Heart left ventricle (tissue), 13 donors: ENCODE results near the gene CXXC1.

Source experiments
- POLR2A ChIP-seq, 2 donors: fragments of 450-650 bp; IDR thresholded peaks; one replicate each; pipeline ENCODE4 v1.6.1; 2017; ENCODE audit warnings: antibody characterized with exemption in 2 of 2, mild to moderate bottlenecking in 2 of 2, moderate library complexity in 2 of 2
- TF ChIP-seq, protein P1 (sequence below), 12 donors: fragments of 200-600 bp; sonication (generic) in 4 of 12; IDR thresholded peaks; one replicate each; pipeline versions ENCODE4 v1.5.0 to v1.8.0; 2018 to 2022; ENCODE audit warnings: antibody characterized with exemption in 12 of 12, mild to moderate bottlenecking in 5 of 12
- donor health status: ischemic (EF 13 %, LVEDD 7.1; RV severe dilation, severe dysfunction).
- donor health status: DM: no; HTN: yes; CAD: no.
- donor health status: DM: no; HTN: no; CAD: no.
- donor health status: ischemic (EF 25% LVEDD 6.9; RV normal size, moderate dysfunction).
- donor health status: ischemic (EF 25% LVEDD 5.7; RV mildly dilated, moderate dysfunction).
- donor health status: ischemic (EF 35%, LVEDD 5.7; RV mildly dilated, moderate dysfunction).
- donor health status: nonischemic (EF 11% LVEDD 7.7; RV severe dilation, severe dysfunction).
- donor health status: DM: yes; HTN: yes; CAD: no.
- donor health status: PGD.
- donor health status: ischemic (EF 29% LVEDD 5.4; RV normal size, mild dysfunction).
- donor health status: nonischemic (EF 23%, LVEDD 6.1; RV moderate dilation, normal function).

DNA sequence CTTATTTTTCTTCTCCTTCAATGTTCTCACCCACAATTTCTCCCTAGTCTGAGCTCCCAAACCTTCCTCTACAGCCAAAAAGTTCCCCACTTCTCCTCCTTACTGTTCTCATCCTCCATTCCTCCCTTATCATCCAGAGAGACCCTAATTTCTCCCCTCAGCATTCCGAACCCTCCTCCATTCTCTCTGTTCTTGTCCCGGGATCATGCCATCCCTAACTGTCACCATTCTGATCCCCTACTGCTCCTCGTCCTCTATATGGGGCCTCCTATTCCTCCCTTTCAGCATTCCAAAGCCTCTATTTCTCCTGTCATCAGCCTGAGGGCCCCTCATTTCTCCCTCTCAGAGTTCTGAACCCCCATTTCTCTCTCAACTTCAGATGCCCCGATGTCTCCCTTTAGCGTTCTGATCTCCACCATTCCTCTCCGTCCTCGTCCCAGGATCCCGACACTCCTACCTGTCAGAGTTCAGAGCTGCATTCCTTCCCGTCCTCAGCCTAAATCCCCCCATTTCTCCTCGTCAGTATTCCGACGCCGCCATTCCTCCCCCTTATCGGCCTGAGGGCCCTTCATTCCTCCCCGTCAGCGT lies 6.7 kb downstream of the CXXC1 start:
- TF ChIP-seq, protein P1, sequence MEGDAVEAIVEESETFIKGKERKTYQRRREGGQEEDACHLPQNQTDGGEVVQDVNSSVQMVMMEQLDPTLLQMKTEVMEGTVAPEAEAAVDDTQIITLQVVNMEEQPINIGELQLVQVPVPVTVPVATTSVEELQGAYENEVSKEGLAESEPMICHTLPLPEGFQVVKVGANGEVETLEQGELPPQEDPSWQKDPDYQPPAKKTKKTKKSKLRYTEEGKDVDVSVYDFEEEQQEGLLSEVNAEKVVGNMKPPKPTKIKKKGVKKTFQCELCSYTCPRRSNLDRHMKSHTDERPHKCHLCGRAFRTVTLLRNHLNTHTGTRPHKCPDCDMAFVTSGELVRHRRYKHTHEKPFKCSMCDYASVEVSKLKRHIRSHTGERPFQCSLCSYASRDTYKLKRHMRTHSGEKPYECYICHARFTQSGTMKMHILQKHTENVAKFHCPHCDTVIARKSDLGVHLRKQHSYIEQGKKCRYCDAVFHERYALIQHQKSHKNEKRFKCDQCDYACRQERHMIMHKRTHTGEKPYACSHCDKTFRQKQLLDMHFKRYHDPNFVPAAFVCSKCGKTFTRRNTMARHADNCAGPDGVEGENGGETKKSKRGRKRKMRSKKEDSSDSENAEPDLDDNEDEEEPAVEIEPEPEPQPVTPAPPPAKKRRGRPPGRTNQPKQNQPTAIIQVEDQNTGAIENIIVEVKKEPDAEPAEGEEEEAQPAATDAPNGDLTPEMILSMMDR (IDR thresholded peaks at IDR 0.05), result no peak
- no peak for TF ChIP-seq POLR2A (IDR thresholded peaks at IDR 0.05)
